HG03439 (cell line): ENCODE measurements around the gene SEPTIN11.

Experiments used
- ATAC-seq: cut with Tn5 transposase; IDR thresholded peaks from one replicate; pipeline ENCODE4 v1.9.1; 2021; ENCODE audit warnings: mild to moderate bottlenecking, moderate library complexity; ENCODE audit not compliant: unreplicated experiment

Gene SEPTIN11

GRCh38 chr4:76977736-76978350 is 28.3 kb downstream of the SEPTIN11 start:
- ATAC-seq: no peak

- no peak for ATAC-seq
Observed at GRCh38 chr4:76979236-76979635, 29.7 kb downstream of the SEPTIN11 start.

- no peak for ATAC-seq
Observed at GRCh38 chr4:76980261-76980660, 30.7 kb downstream of the SEPTIN11 start.

- no peak for ATAC-seq
Observed at GRCh38 chr4:76981644-76982043, 32.1 kb downstream of the SEPTIN11 start.

- ATAC-seq: no peak
Observed at GRCh38 chr4:76982638-76983584, 33.4 kb downstream of the SEPTIN11 start.

- ATAC-seq: peak; percentile 43
Observed at GRCh38 chr4:76984127-76984526, 34.6 kb downstream of the SEPTIN11 start.

- ATAC-seq: no peak
Observed at GRCh38 chr4:76984788-76985211, 35.2 kb downstream of the SEPTIN11 start.

- ATAC-seq: no peak
Observed at GRCh38 chr4:76987153-76987591, 37.6 kb downstream of the SEPTIN11 start.

- ATAC-seq: no peak
Observed at GRCh38 chr4:76987685-76988084, 38.1 kb downstream of the SEPTIN11 start.

GRCh38 chr4:76989391-76990061 is 40.0 kb downstream of the SEPTIN11 start:
- no peak for ATAC-seq

- ATAC-seq: no peak
Observed at GRCh38 chr4:76990288-76991080, 40.9 kb downstream of the SEPTIN11 start.

- ATAC-seq: no peak
Observed at GRCh38 chr4:76991161-76991660, 41.7 kb downstream of the SEPTIN11 start.

- ATAC-seq: peak; percentile 78
Observed at GRCh38 chr4:76993787-76994641, 44.5 kb downstream of the SEPTIN11 start.

- no peak for ATAC-seq
Observed at GRCh38 chr4:76995776-76996175, 46.2 kb downstream of the SEPTIN11 start.

GRCh38 chr4:76996445-76996844 is 46.9 kb downstream of the SEPTIN11 start:
- no peak for ATAC-seq

- no peak for ATAC-seq
Observed at GRCh38 chr4:76997077-76997476, 47.5 kb downstream of the SEPTIN11 start.

- no peak for ATAC-seq
Observed at GRCh38 chr4:76997532-76997931, 48.0 kb downstream of the SEPTIN11 start.

GRCh38 chr4:76998251-76998901 is 48.8 kb downstream of the SEPTIN11 start:
- no peak for ATAC-seq
